ENCODE data around the gene DIAPH2. TPM values are rescaled to one million over a fixed set of nuclear protein-coding genes. Genes with fewer than 3 reads are reported as not detected.

DIAPH2 gene
- total and polyA plus RNA-seq, 2 donors (not counting 1 experiment from before 2014, with no cell fraction given): 16.8 to 18.5 TPM

- no peaks in the 10 kb centered on the region for H3K36me3 ChIP-seq (ENCODE audit: control insufficient read depth, insufficient read depth, low read length)
- no peaks in the 10 kb centered on the region for H4K20me1 ChIP-seq (ENCODE audit: control insufficient read depth, extremely low read depth, insufficient read depth, low read length)
- no peaks in the 10 kb centered on the region for H3K4me1 ChIP-seq (ENCODE audit: control insufficient read depth, extremely low read depth, insufficient read depth, low read length)
- TF ChIP-seq EZH2 (IDR thresholded peaks at IDR 0.05; ENCODE audit: low read length, missing control alignments): no peak
- TF ChIP-seq, protein P1, sequence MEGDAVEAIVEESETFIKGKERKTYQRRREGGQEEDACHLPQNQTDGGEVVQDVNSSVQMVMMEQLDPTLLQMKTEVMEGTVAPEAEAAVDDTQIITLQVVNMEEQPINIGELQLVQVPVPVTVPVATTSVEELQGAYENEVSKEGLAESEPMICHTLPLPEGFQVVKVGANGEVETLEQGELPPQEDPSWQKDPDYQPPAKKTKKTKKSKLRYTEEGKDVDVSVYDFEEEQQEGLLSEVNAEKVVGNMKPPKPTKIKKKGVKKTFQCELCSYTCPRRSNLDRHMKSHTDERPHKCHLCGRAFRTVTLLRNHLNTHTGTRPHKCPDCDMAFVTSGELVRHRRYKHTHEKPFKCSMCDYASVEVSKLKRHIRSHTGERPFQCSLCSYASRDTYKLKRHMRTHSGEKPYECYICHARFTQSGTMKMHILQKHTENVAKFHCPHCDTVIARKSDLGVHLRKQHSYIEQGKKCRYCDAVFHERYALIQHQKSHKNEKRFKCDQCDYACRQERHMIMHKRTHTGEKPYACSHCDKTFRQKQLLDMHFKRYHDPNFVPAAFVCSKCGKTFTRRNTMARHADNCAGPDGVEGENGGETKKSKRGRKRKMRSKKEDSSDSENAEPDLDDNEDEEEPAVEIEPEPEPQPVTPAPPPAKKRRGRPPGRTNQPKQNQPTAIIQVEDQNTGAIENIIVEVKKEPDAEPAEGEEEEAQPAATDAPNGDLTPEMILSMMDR (conservative IDR thresholded peaks at IDR 0.05 in 1 of 2, IDR thresholded peaks at IDR 0.05 in 1 of 2; ENCODE audit: low read depth in 1 of 2, low read length in 2 of 2): no peak
- no peak for DNase-seq (ENCODE audit: low read depth in 2 of 2)
- H3K27me3 ChIP-seq (ENCODE audit: control insufficient read depth, insufficient read depth, low read length): no peaks in the 10 kb centered on the region
- H2AFZ ChIP-seq (ENCODE audit: low read length): no peak overlapping the region
- H3K9me3 ChIP-seq (ENCODE audit: control insufficient read depth, insufficient read depth, low read depth, low read length): no peaks in the 10 kb centered on the region
- H3K4me2 ChIP-seq (ENCODE audit: extremely low read depth, insufficient read depth, low read length): no peak overlapping the region
- no peaks in the 10 kb centered on the region for H3K79me2 ChIP-seq (ENCODE audit: control insufficient read depth, insufficient read depth, low read length)
- no peak overlapping the region for H3K4me3 ChIP-seq (replicated peaks in 1 of 4; ENCODE audit: control extremely low read depth in 1 of 4, insufficient read depth in 1 of 4, low read depth in 3 of 4, low read length in 4 of 4)
- no peak overlapping the region for H3K27ac ChIP-seq (ENCODE audit: insufficient read depth, low read length)
- no peak overlapping the region for H3K9ac ChIP-seq (ENCODE audit: insufficient read depth, low read length)
Measured at GRCh38 chrX:97096385-97096784, 411.7 kb downstream of the DIAPH2 start.

DNA sequence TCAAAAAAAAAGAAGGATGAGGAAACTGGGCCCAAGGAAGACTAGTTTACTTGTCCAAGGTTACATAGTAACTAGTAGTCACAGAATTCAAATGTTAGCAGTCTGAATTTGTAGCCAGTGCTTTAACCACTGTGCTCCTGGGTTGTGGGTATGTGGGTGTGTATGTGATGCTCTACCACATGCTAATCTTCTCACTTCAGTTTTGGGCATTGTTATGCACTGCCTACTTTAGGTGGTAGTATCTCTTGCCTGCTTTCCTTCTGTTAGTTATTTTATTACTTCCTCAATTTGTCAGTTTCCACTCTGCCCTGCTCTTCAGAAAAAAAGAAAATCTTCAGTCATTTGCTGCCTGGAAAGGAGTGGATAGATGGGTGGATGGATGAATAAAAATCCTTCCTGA, 418.3 kb downstream of the DIAPH2 start:
- H3K79me2 ChIP-seq (ENCODE audit: control insufficient read depth, insufficient read depth, low read length): no peaks in the 10 kb centered on the region
- H3K27ac ChIP-seq (ENCODE audit: insufficient read depth, low read length): no peak overlapping the region
- no peaks in the 10 kb centered on the region for H3K4me1 ChIP-seq (ENCODE audit: control insufficient read depth, extremely low read depth, insufficient read depth, low read length)
- H3K9me3 ChIP-seq (ENCODE audit: control insufficient read depth, insufficient read depth, low read depth, low read length): no peaks in the 10 kb centered on the region
- no peak for TF ChIP-seq EZH2 (IDR thresholded peaks at IDR 0.05; ENCODE audit: low read length, missing control alignments)
- TF ChIP-seq, protein P1 (conservative IDR thresholded peaks at IDR 0.05 in 1 of 2, IDR thresholded peaks at IDR 0.05 in 1 of 2; ENCODE audit: low read depth in 1 of 2, low read length in 2 of 2): no peak
- no peak overlapping the region for H3K4me2 ChIP-seq (ENCODE audit: extremely low read depth, insufficient read depth, low read length)
- H2AFZ ChIP-seq (ENCODE audit: low read length): no peak overlapping the region
- no peak for DNase-seq (ENCODE audit: low read depth in 2 of 2)
- no peaks in the 10 kb centered on the region for H3K36me3 ChIP-seq (ENCODE audit: control insufficient read depth, insufficient read depth, low read length)
- no peaks in the 10 kb centered on the region for H3K27me3 ChIP-seq (ENCODE audit: control insufficient read depth, insufficient read depth, low read length)
- H3K4me3 ChIP-seq (replicated peaks in 1 of 4; ENCODE audit: control extremely low read depth in 1 of 4, insufficient read depth in 1 of 4, low read depth in 3 of 4, low read length in 4 of 4): no peak overlapping the region
- H3K9ac ChIP-seq (ENCODE audit: insufficient read depth, low read length): no peak overlapping the region
- no peaks in the 10 kb centered on the region for H4K20me1 ChIP-seq (ENCODE audit: control insufficient read depth, extremely low read depth, insufficient read depth, low read length)

- H3K4me2 ChIP-seq (ENCODE audit: extremely low read depth, insufficient read depth, low read length): no peak overlapping the region
- no peaks in the 10 kb centered on the region for H3K36me3 ChIP-seq (ENCODE audit: control insufficient read depth, insufficient read depth, low read length)
- no peak overlapping the region for H3K9ac ChIP-seq (ENCODE audit: insufficient read depth, low read length)
- H3K4me3 ChIP-seq (replicated peaks in 1 of 4; ENCODE audit: control extremely low read depth in 1 of 4, insufficient read depth in 1 of 4, low read depth in 3 of 4, low read length in 4 of 4): no peak overlapping the region
- no peaks in the 10 kb centered on the region for H3K9me3 ChIP-seq (ENCODE audit: control insufficient read depth, insufficient read depth, low read depth, low read length)
- no peaks in the 10 kb centered on the region for H3K79me2 ChIP-seq (ENCODE audit: control insufficient read depth, insufficient read depth, low read length)
- H3K27me3 ChIP-seq (ENCODE audit: control insufficient read depth, insufficient read depth, low read length): no peaks in the 10 kb centered on the region
- no peaks in the 10 kb centered on the region for H3K4me1 ChIP-seq (ENCODE audit: control insufficient read depth, extremely low read depth, insufficient read depth, low read length)
- no peak overlapping the region for H3K27ac ChIP-seq (ENCODE audit: insufficient read depth, low read length)
- H4K20me1 ChIP-seq (ENCODE audit: control insufficient read depth, extremely low read depth, insufficient read depth, low read length): no peaks in the 10 kb centered on the region
- DNase-seq (ENCODE audit: low read depth in 2 of 2): no peak
- TF ChIP-seq EZH2 (IDR thresholded peaks at IDR 0.05; ENCODE audit: low read length, missing control alignments): no peak
- TF ChIP-seq, protein P1 (conservative IDR thresholded peaks at IDR 0.05 in 1 of 2, IDR thresholded peaks at IDR 0.05 in 1 of 2; ENCODE audit: low read depth in 1 of 2, low read length in 2 of 2): no peak
- no peak overlapping the region for H2AFZ ChIP-seq (ENCODE audit: low read length)
Measured at GRCh38 chrX:97109730-97110129, 425.1 kb downstream of the DIAPH2 start.

Measured in fibroblast of lung (primary cell).